GM12891 (cell line): ENCODE results near the gene OTOG.

Experiments
- POLR2A ChIP-seq: IDR thresholded peaks from 2 replicates; pipeline ENCODE4 v1.6.1; 2011; ENCODE audit warnings: low read depth, low read length, control low read depth
- POLR2AphosphoS5 ChIP-seq: IDR thresholded peaks from 2 replicates; pipeline ENCODE4 v1.6.1; 2011; ENCODE audit warnings: low read depth, low read length, control low read depth
- SPI1 ChIP-seq: IDR thresholded peaks from 2 replicates; pipeline ENCODE4 v1.6.1; 2011; ENCODE audit warnings: low read depth, low read length, control low read depth
- TAF1 ChIP-seq: IDR thresholded peaks from 2 replicates; pipeline ENCODE4 v1.6.1; 2011; ENCODE audit warnings: low read depth, low read length, control low read depth

- no peak for TF ChIP-seq POLR2A
- TF ChIP-seq TAF1, result no peak
- TF ChIP-seq POLR2AphosphoS5, result no peak
- TF ChIP-seq SPI1, result no peak
These were observed 4.4 kb downstream of the OTOG start for GRCh38 chr11:17551347-17552040.
